T47D (cell line): ENCODE data around the gene SAFB2.

Experiments
- DNase-seq, 2 experiments: peaks; one replicate each; pipeline versions ENCODE4 v3.0.0 to v3.0.0-alpha.2; 2011 to 2012; ENCODE audit warnings: low read depth in 1 of 2, low spot score in 1 of 2
- JUND ChIP-seq: IDR thresholded peaks from 2 replicates; pipeline ENCODE4 v1.6.1; 2012; ENCODE audit warnings: low read depth
- in situ Hi-C: cut with HindIII; loops from 2 replicates; pipeline ENCODE4 v1.10.0; 2016; ENCODE audit warnings: low sequenced_read_pairs, low pct_unique_long_range_greater_than_20kb

SAFB2 gene

GRCh38 chr19:5622465-5623396 lies at the start of gene SAFB2, which contains the start of gene SAFB:
Gene SAFB2, minus strand, starts transcription at chr19:5622776. Its CDS starts 61 bp downstream, at chr19:5622715.
Gene SAFB, plus strand, starts transcription at chr19:5623083. Its CDS starts 123 bp downstream, at chr19:5623206.
- no peak for TF ChIP-seq JUND
- DNase-seq, result peak; percentile 96 to 98
- in situ Hi-C loops, result no loop called here

DNA sequence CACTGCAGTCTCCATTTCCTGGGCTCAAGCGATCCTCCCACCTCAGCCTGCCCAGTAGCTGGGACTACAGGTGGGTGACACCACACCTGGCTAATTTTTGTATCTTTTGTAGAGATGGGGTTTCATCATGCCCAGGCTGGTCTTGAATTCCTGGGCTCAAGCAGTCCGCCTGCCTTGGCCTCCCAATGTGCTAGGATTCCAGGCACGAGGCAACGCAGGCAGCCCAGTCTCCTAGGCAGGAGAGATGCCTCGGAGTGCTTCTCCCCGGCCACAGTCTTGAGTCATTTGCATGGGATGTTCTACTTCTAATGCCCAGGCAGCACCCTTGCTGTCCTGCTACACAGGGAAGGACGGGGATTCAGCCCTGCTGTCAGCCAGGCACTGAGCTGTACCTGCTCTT lies 49.0 kb upstream of the SAFB2 start:
- in situ Hi-C loops, result no loop called here
- no peak for DNase-seq
- no peak for TF ChIP-seq JUND

DNA sequence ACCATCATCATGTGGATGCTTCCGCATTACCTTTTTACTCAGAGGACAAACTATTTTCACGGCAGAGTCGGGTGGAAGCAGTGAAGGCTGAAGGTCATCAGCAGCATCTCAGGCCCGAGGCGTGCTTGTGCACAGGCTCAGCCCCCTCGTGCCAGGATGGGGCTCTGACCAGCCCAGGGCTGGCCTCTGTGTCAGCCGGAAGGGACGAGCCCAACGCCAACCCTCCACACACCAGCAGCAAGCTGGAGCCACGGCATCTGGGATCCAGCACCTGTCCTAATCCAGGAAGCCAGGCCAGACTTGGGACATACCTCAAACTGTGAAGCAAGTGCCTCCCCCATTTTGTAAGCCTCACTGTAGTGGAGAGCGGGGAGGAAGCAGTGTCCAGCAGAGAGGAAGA lies 46.6 kb upstream of the SAFB2 start:
- DNase-seq, result no peak
- no peak for TF ChIP-seq JUND
- in situ Hi-C loops, result no loop called here

- no peak for TF ChIP-seq JUND
- in situ Hi-C loops, result no loop called here
- DNase-seq, result no peak
These were observed 45.2 kb upstream of the SAFB2 start for GRCh38 chr19:5667751-5668271.

GRCh38 chr19:5666921-5667610 lies 44.5 kb upstream of the SAFB2 start:
- in situ Hi-C loops, result no loop called here
- no peak for TF ChIP-seq JUND
- DNase-seq, result no peak

DNA sequence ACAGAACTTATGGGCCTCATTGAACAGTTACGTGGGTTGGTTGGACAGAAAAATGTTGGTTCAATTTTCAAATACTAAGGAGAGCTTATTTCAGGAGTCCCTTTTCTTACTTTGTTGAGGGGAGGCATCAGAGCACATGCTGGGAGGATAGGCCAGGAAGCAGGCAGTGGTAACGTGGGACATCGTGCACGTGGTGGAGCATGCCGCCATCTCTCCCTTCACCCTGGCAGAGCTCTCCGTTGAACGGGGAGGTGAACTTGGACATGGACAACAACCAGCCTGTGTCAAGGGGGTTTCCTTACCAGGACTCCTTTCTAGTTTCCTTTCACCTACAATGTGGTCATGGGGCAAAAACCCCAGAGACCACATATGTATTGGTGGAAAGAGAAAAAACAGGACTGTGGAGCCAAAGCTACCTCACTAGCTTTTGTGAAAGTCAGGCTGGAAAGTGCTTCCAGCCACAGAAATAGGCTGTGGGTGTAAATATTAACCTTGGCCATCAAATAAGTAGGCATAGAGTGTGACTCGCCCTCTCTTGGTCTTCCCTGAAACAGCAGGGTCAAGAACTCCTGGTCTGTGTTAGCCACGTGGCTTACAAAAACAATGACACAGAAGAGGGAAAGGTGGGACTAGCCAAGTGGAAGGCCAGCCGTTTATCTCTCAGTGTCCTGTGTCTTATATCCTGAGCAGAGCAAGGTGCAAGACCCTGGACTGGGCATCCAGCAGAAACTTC lies 43.4 kb upstream of the SAFB2 start:
- in situ Hi-C loops, result no loop called here
- DNase-seq, result peak; percentile 13 to 47
- TF ChIP-seq JUND, result no peak

GRCh38 chr19:5664515-5664914 lies 41.9 kb upstream of the SAFB2 start:
- in situ Hi-C loops, result no loop called here
- no peak for DNase-seq
- no peak for TF ChIP-seq JUND

GRCh38 chr19:5663904-5664303 lies 41.3 kb upstream of the SAFB2 start:
- no peak for TF ChIP-seq JUND
- no peak for DNase-seq
- in situ Hi-C loops, result no loop called here

- in situ Hi-C loops, result no loop called here
- TF ChIP-seq JUND, result no peak
- DNase-seq, result no peak
These were observed 38.9 kb upstream of the SAFB2 start for GRCh38 chr19:5661483-5661882.

- no peak for TF ChIP-seq JUND
- no peak for DNase-seq
- in situ Hi-C loops, result no loop called here
These were observed 32.8 kb upstream of the SAFB2 start for GRCh38 chr19:5655412-5655811.

DNA sequence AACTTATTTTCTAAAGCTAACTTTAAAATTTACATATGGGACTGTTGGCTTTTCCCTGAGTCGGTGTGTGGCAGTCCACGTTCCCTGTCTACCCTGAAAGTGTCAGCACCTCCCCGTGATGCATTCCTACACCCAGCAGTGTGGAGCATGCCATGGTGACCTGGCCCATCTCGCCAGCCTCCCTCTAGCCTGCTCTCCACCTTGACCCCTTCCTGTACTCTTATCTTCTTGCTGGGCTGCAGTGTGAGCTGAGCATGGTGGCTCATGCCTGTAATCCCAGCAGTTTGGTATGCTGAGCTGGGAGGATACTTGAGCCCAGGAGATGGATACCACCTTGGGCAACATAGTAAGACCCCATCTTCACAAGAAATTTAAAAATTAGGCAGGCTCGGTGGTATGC lies 32.4 kb upstream of the SAFB2 start:
- in situ Hi-C loops, result no loop called here
- no peak for TF ChIP-seq JUND
- DNase-seq, result no peak

- TF ChIP-seq JUND, result no peak
- no peak for DNase-seq
- in situ Hi-C loops, result no loop called here
These were observed 29.7 kb upstream of the SAFB2 start for GRCh38 chr19:5652261-5652660.
